Inferior parietal cortex (tissue), 1 donor: Measurements from ENCODE around the gene SEZ6.

Experiments used
- DNase-seq: peaks from one replicate; pipeline ENCODE4 v3.0.0-alpha.2; 2016; ENCODE audit errors: extremely low spot score

The SEZ6 gene

DNA sequence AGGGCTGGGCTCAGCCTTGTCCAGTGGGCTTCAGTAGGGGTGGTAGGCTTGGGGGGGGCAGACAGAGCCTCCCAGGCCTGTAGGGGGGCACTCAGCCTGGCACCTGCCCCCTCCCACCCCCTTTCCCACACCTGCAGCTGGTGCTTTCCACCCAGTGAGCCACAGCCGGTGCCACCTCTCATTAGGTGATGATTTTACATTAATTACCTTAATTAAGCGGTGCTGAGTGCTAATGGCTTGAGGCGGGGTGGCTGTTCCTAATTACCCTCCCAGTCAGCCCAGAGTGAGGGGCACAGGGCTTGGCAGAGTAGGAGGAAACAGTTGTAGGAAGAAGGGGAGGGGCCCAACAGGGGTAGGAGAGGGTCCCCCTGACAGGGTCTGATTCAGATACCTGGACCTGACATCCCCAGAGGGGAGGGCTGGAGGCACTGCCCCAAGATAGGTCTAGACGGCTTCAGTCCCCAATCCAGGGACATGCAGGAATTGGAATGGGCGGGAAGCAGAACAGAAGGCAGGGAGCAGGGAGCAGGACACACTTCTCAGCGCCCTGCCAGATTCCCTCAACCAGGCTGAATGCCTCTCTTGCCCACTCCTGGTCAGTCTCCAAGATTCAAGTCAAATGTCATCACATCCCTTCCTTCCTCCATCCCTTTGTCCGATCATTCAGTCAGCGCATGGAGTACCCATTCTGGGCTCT, 28.0 kb downstream of the SEZ6 start:
- no peak for DNase-seq

GRCh38 chr17:28975646-28976045, 30.2 kb downstream of the SEZ6 start:
- no peak for DNase-seq

DNA sequence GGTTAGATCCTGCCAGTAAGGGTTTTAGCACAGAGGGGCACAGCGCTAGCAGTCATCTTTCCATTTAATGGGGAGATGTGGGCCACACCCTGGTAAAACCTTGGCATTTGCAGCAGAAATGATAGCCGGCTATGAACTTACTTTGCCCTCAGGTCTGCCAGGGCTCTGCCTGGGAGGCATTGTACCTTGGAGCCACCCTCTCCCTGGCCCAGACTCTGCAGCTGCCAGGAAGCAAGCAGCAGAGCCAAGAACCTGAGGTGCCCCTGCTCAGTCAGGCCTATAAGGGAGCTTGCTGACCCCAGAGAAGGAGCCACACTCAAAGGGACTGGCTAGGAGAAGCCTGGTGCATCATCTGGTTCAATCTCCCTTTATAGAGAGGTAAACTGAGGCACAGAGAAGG, 30.8 kb downstream of the SEZ6 start:
- no peak for DNase-seq

DNA sequence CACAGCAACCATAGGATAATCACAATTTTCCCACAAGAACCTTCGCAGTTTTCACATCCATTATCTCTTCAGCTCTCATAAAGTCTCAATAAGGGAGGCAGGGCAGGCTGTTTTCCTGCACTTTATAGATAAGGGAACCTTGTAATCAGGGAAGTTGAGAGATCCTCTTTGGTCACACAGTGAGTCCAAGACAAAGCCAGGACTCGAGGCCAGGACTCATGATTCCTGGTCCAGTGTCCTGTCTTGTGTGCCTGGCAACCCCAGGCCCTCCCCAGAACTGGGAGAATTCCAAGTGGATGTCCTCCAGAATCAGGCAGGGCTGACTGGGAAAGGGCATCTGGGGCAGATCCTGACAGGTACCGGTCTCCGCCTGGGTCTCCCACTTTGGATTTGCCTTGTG, 31.4 kb downstream of the SEZ6 start:
- DNase-seq = no peak

GRCh38 chr17:28973425-28973824, 32.4 kb downstream of the SEZ6 start:
- no peak for DNase-seq

- DNase-seq = no peak
Observed at GRCh38 chr17:28972437-28972836, 33.4 kb downstream of the SEZ6 start.

- peak; percentile 30 for DNase-seq
Observed at GRCh38 chr17:28970879-28971278, 35.0 kb downstream of the SEZ6 start.

DNA sequence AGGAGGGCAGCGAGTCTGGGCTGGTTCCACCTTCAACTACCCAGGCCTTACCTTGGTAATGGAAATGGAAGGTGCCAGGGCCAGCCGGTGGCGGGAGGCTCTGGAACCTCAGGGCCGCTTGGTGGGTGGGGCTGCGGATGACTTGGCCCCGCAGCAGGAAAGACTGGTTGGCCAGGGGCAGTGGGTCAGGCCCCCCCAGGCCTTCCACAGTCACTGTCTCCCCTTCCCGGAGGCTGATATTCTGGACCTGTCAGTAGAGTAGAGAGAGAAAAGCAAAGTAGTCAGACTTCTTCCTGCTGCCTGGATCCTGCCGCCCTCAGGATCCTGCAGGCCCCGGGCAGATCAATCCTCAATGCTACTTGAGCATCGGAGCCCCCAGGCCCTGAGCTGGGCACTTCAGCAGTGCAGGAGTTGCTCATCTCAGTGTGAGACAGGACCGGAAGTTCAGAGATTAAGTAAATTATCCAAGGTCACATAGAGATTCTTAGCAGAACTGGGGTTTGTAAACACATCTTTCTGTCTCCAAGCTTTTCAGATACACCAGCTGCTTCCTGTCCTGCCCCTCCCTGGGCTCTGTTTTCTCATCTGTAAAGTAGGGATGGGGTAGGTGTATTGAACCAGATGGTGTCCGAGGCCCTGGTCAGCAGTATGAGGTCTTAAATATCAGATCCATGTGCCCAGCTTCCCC, 36.0 kb downstream of the SEZ6 start:
- DNase-seq = no peak

GRCh38 chr17:28968914-28969295, 36.9 kb downstream of the SEZ6 start:
- DNase-seq = no peak

GRCh38 chr17:28968231-28968913, 37.5 kb downstream of the SEZ6 start:
- no peak for DNase-seq

- DNase-seq = peak; percentile 13
Observed at GRCh38 chr17:28967221-28968135, 38.4 kb downstream of the SEZ6 start.

DNA sequence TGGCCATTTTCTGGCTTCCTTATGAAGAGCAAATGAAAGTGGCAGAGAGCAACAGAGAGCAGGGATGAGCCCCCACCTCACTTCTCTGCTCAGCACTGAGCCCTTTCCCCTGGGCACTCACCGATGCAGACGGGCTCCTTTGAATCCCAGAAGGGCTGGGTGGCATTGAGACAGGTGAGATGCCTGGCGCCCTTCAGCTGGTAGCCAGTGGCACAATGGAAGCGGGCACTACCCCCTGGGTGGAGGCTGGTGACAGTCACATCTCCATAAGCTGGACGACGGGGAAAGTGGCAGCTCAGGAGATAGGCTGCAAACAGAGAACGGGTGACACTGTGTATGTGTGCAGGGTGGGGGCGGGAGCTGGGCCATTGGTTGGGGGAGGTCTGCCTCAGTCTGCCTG, 42.0 kb downstream of the SEZ6 start:
- DNase-seq = no peak

DNA sequence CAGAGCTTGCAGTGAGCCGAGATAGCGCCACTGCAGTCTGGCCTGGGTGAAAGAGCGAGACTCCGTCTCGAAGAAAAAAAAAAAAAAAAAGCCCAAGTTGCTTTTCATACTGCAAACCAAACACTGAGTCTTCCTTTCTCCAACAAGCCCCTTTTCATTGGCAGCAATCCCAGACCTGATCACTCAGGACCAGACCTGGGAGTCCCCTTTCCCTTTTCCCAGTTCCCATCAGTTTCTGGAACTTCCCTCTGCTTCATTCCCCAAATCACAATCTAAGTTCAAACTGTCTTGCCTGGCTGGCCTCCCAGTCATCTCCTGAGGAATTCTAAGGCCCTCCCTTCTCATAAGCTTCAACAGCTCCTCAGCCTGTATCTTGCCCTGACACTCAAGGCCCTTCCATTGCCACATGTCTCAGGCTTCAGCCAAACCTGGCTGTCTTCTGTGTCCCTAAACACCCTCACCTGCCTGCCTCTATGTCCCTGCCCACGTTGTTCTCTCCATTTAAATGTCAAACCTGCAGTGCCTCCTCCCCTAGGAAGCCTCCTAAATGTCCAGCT, 42.7 kb downstream of the SEZ6 start:
- DNase-seq = no peak

- no peak for DNase-seq
Observed at GRCh38 chr17:28961391-28961790, 44.4 kb downstream of the SEZ6 start.

DNA sequence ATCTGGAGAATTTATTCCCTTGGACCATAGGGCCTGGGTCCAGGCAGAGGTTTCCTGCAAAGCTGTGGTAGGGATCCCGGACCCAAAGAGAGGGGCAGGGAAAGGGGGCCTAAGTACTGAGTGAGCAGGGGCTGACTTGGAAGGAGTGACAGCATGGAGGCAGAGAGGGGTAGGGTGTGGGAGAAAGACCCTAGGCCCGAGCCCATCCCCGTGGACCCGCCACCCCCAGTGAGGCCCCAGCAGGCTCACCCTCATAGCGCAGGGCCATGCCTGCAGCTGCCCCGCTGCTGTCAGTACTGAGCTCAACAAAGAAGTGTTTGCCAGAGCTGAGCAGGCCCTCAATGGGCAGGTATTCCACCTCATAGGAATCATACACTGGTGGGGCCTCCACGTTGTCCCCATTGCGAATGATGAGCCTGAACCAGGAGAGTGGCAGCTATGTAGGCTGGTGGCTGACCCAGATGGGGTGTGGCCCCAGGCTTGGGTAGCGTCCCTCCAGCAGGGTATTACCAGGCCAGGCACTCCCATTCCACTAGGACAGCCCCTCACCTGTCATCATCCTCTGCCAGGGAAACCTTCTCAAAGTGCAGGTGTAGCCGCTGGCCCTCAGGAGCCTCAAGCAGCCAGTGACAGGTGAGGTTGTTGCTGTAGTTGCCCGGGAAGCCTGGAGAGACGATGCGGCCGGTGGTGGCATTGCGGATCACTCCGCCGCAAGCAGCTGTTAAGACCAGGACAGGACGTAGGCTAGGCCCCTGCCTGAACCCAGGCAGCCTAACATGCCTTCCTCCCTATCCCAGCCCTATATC, 45.4 kb downstream of the SEZ6 start:
- no peak for DNase-seq

GRCh38 chr17:28959471-28959871, 46.4 kb downstream of the SEZ6 start:
- DNase-seq = no peak

DNA sequence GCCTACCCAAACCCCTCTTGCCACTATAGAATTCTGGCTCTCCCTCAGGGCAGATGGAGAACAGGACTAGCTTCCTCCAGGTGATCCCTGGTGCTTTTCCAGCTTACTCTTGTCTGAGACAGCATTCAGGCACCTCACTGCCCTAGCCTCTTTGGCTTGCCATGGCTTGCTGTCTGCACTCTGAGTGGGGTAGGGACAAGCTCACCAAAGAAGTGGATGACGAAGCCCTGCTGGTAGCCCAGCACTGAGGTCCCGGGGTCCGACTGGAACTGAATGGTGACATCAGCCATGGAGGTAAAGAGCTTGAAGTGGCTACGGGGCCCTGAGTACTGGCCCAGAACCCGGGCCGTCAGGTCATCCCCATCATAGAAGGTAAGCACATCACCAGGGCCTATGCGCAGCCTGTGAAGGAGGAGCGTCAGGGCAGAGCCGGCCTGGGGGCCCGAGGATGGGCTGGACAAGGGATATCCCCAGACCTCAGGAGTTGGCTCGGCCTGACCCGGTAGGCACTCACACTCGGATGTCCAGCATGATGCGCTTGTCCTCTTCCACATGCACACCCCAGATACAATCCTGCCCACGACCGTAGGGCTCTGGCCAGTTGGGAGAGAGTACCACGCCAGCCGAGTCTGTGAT, 46.9 kb downstream of the SEZ6 start:
- no peak for DNase-seq

DNA sequence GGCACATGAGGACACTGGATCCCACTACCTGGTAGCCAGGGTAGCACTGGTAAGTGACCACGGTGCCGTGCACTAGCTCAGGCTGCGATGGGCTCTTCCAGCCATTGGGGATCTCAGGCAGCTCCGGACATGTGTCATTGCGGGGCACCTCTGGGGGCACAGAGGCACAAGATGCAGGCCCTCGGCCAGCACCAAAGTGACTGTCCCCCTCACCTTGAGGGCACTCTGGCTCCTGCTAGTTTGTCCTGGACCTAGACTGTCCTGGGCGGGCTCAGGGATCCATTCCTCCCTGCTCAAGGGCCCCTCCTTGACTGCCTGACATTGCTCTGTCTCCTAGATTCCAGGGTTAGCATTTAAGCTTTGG, 47.9 kb downstream of the SEZ6 start:
- no peak for DNase-seq

DNA sequence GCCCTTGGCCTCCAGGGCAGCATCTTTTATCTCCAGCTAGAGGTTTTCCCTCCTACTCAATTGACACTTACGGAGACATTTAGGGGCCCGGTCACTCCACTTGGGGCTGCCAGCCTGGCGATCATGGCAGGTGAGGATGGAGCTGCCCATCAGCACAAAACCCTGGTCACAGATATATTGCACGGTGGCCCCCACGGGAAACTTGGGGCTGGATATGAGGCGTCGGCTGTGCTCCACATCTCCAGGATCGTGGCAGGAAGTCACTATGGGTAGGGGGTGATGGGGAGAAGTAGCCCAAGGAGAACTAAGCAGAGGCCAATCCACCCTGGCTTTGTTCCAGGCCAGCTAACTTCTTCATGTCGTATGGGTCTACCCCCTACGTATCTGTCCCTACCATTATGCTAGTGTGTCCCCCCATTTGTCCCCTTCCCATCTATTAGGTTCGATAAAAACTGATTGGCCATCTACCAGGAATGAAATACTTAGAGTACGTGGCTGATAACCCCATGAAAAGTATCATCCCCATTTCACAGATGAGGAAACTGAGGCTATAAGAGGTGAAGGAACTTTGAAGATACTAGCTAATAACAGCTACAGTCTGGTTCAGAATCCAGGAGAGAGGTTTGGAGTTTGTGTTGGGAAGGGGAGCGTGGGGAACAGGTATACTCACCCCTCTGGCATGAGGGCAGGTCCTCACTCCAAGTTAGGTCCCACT, 48.4 kb downstream of the SEZ6 start:
- DNase-seq = no peak

- DNase-seq = no peak
Observed at GRCh38 chr17:28956861-28957260, 49.0 kb downstream of the SEZ6 start.
